ENCODE results near the gene DNMT1.

GRCh38 chr19:10189616-10190015 lies 5.1 kb downstream of the DNMT1 start:
- TF ChIP-seq, protein P1, sequence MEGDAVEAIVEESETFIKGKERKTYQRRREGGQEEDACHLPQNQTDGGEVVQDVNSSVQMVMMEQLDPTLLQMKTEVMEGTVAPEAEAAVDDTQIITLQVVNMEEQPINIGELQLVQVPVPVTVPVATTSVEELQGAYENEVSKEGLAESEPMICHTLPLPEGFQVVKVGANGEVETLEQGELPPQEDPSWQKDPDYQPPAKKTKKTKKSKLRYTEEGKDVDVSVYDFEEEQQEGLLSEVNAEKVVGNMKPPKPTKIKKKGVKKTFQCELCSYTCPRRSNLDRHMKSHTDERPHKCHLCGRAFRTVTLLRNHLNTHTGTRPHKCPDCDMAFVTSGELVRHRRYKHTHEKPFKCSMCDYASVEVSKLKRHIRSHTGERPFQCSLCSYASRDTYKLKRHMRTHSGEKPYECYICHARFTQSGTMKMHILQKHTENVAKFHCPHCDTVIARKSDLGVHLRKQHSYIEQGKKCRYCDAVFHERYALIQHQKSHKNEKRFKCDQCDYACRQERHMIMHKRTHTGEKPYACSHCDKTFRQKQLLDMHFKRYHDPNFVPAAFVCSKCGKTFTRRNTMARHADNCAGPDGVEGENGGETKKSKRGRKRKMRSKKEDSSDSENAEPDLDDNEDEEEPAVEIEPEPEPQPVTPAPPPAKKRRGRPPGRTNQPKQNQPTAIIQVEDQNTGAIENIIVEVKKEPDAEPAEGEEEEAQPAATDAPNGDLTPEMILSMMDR (conservative IDR thresholded peaks at IDR 0.05) = no peak
- TF ChIP-seq EZH2 (IDR thresholded peaks at IDR 0.05; ENCODE audit: low read depth) = no peak
